Measurements from ENCODE around the gene BMP4. TPM values are rescaled to one million over a fixed set of nuclear protein-coding genes. Genes with fewer than 3 reads are reported as not detected.

Gene BMP4
- total RNA-seq, 4 donors from 2014 or later = 9.1 to 24.5 (median 19.0) TPM

DNA sequence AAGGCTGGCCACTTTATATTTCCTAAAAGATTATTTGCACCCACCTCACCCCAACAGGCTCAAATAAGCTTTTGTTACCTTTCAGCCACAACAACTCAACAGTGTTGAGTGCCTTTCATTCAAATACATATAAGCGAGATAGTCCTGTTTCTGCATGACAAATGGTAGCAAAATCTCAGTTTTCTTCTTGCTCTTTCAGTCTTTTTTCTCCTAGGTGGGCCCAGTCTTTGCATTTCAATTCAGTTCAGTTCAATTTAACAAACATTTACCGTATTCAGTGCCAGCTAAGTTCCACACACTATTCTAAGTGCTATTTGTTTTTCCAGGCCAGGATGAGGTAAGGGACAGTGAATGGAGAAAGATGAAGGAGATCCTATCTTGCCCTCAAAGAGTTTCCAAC lies 25.9 kb upstream of the BMP4 start:
- 91% methylated on average over 2 of the region's 2 CpGs for WGBS, 2 donors
- H3K4me3 ChIP-seq (ENCODE audit: low read depth, poor library complexity, severe bottlenecking) = no peak overlapping the region
- DNase-seq (ENCODE audit: low spot score in 2 of 2) = no peak
- intact Hi-C loops (cut with DNase I; ENCODE audit: low total_unique reads) = no loop called here
- no peak for TF ChIP-seq POLR2A (IDR thresholded peaks at IDR 0.05)
- TF ChIP-seq, protein P1, sequence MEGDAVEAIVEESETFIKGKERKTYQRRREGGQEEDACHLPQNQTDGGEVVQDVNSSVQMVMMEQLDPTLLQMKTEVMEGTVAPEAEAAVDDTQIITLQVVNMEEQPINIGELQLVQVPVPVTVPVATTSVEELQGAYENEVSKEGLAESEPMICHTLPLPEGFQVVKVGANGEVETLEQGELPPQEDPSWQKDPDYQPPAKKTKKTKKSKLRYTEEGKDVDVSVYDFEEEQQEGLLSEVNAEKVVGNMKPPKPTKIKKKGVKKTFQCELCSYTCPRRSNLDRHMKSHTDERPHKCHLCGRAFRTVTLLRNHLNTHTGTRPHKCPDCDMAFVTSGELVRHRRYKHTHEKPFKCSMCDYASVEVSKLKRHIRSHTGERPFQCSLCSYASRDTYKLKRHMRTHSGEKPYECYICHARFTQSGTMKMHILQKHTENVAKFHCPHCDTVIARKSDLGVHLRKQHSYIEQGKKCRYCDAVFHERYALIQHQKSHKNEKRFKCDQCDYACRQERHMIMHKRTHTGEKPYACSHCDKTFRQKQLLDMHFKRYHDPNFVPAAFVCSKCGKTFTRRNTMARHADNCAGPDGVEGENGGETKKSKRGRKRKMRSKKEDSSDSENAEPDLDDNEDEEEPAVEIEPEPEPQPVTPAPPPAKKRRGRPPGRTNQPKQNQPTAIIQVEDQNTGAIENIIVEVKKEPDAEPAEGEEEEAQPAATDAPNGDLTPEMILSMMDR (IDR thresholded peaks at IDR 0.05) = no peak

DNA sequence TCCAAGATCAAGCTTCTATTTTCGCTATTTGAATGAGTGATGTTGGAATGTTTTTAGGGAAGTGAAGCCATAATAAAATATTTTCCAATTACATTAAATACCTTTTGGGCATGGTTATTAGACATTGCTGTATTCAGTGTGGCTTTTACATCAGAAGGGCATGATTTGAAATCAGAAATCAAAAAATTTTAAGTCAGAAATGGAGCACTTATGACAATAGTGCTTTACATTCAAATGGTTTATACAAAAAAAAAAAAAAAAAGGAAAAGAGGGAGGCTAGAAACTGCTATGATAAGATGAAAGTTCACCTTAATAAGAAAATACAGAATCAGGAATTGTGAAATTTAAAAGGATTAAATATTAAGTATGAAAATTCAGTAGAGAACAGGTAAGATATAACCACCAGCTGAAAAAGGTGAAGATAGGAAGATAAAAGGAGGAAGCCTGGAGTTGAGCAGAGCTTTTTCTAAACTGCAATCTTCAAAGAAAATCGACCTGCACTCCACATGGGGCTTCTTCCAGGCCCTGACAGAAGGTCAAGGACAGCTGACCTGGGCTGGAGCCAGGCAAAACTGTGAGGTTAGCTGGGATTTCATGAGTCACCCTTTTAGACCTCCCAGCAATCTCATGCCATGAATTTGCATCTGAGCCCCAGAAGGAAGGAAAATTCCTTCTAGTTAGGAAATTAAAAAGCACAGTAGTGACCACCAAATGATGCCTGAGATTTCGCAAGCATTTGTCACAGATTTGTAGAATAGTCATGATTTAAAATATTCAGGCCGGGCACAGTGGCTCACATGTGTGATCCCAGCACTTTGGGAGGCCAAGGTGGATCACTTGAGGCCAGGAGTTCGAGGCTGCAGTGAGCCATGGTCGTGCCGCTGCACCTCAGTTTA lies 23.4 kb upstream of the BMP4 start:
- no peak overlapping the region for H3K4me3 ChIP-seq (ENCODE audit: low read depth, poor library complexity, severe bottlenecking)
- TF ChIP-seq POLR2A (IDR thresholded peaks at IDR 0.05) = no peak
- TF ChIP-seq, protein P1 (IDR thresholded peaks at IDR 0.05) = no peak
- peak; percentile 49 to 89 for DNase-seq (ENCODE audit: low spot score in 2 of 2)
- 64 to 67% methylated on average over 7 of the region's 7 CpGs for WGBS, 2 donors
- intact Hi-C loops (cut with DNase I; ENCODE audit: low total_unique reads) = no loop called here

DNA sequence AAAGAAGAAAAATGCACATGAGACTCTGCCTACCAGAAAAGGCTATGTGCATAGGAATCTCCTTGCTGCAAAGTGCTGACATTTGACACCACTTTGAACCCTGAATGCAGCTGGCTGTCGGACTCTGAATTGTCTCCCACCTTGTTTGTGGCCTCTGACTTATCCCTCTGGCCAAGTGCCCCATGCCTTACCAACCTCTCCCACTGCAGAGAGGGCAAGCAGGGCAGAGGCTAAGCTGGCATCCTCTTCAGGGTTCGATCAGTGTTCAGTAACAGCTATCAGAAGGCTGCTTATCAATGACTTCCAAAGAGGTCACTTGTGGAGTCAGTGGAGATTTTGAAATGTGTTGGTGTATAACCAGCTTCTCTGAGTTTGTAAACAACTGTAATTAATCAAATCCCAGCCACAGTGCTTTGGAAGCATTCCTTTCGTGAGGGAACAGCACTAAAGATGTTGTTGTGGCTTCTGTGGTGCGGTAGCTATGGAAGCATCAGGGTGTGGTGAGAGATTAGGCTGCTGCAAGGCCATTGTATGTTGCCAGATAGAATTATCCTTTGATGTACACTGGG lies 22.6 kb upstream of the BMP4 start:
- TF ChIP-seq, protein P1 (IDR thresholded peaks at IDR 0.05) = no peak
- no peak for TF ChIP-seq POLR2A (IDR thresholded peaks at IDR 0.05)
- WGBS, 2 donors = 27 to 41% methylated on average over 4 of the region's 4 CpGs
- no peak overlapping the region for H3K4me3 ChIP-seq (ENCODE audit: low read depth, poor library complexity, severe bottlenecking)
- DNase-seq (ENCODE audit: low spot score in 2 of 2) = peak in 1 of 2 donors; percentile 56
- intact Hi-C loops (cut with DNase I; ENCODE audit: low total_unique reads) = no loop called here

DNA sequence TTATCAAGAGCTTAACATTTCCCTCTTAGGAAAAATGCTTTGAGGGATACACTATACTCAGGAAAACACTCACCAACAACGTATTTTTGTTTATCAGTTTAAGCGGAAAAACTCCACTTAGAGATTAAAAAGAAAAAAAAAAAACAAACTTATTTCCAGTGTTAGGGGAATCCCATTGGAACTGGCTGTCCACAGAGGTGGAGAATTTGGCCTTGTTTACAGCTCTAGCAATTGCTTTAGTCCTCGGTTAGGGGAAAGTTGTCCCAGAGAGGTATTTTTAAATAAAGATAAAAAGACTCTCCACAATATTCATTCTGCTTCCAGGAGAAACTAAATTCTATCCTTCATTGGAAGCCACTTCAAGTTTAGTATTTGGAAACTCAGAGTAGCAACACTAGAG lies 21.6 kb upstream of the BMP4 start:
- DNase-seq (ENCODE audit: low spot score in 2 of 2) = no peak
- WGBS, 2 donors = 49 to 66% methylated on average over 3 of the region's 3 CpGs
- H3K4me3 ChIP-seq (ENCODE audit: low read depth, poor library complexity, severe bottlenecking) = no peak overlapping the region
- intact Hi-C loops (cut with DNase I; ENCODE audit: low total_unique reads) = no loop called here
- TF ChIP-seq, protein P1 (IDR thresholded peaks at IDR 0.05) = no peak
- TF ChIP-seq POLR2A (IDR thresholded peaks at IDR 0.05) = no peak

DNA sequence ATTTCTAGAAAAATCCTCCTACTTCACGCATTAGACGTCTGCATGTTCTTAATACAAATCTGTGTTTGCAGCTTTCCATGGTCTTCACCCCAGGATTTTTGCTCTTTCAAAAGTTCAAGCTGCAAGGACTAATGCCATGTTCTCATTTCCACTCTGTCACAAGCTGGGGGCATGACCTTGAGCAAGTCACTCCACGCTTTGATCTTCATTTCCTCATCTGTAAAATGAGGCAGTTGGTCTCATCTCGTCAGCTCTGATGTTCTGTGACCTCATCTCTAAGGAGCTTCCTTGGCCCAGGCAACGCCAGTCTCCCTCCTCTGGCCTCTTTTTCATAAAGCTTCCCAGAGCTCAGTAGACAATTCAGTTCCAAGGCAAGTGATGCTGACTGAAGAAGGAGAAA lies 18.8 kb upstream of the BMP4 start:
- no peak for TF ChIP-seq POLR2A (IDR thresholded peaks at IDR 0.05)
- TF ChIP-seq, protein P1 (IDR thresholded peaks at IDR 0.05) = no peak
- 82 to 85% methylated on average over 5 of the region's 5 CpGs for WGBS, 2 donors
- no peak for DNase-seq (ENCODE audit: low spot score in 2 of 2)
- no peak overlapping the region for H3K4me3 ChIP-seq (ENCODE audit: low read depth, poor library complexity, severe bottlenecking)
- intact Hi-C loops (cut with DNase I; ENCODE audit: low total_unique reads) = no loop called here

Data from lower leg skin (tissue), 4 donors.